ENCODE results near the gene USP19. TPM values are rescaled to one million over a fixed set of nuclear protein-coding genes. Genes with fewer than 3 reads are reported as not detected.

Gene USP19
- total RNA-seq, 1 experiment from 2014 or later = 92.8 TPM

DNA sequence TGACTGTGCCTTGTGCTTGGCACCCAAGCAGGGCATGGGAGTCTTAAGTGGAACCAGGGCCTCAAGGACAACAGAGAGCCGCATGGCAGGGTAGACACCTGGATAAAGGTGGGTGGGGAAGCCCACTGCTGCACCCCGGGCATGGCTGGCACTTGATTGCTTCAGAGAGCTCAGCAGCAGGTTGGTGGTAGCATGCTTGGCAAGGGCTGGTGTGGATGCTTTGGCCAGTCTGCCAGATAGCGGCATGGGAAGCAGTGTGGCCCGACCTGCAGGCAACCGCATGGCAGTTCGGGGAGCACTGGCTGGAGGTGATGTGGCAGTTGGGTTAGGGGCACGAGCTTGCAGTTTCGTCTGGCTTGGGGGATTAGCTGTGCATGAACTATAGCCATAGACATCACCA lies 43.0 kb upstream of the USP19 start:
- BruUV-seq (replicated peaks) = no TSS peak
- H3K79me2 ChIP-seq (ENCODE audit: insufficient read depth, low read length) = peaks cover 32% of the 10 kb centered on the region
- TF ChIP-seq ZFX (IDR thresholded peaks at IDR 0.05) = no peak
- TF ChIP-seq, protein P1, sequence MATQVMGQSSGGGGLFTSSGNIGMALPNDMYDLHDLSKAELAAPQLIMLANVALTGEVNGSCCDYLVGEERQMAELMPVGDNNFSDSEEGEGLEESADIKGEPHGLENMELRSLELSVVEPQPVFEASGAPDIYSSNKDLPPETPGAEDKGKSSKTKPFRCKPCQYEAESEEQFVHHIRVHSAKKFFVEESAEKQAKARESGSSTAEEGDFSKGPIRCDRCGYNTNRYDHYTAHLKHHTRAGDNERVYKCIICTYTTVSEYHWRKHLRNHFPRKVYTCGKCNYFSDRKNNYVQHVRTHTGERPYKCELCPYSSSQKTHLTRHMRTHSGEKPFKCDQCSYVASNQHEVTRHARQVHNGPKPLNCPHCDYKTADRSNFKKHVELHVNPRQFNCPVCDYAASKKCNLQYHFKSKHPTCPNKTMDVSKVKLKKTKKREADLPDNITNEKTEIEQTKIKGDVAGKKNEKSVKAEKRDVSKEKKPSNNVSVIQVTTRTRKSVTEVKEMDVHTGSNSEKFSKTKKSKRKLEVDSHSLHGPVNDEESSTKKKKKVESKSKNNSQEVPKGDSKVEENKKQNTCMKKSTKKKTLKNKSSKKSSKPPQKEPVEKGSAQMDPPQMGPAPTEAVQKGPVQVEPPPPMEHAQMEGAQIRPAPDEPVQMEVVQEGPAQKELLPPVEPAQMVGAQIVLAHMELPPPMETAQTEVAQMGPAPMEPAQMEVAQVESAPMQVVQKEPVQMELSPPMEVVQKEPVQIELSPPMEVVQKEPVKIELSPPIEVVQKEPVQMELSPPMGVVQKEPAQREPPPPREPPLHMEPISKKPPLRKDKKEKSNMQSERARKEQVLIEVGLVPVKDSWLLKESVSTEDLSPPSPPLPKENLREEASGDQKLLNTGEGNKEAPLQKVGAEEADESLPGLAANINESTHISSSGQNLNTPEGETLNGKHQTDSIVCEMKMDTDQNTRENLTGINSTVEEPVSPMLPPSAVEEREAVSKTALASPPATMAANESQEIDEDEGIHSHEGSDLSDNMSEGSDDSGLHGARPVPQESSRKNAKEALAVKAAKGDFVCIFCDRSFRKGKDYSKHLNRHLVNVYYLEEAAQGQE (IDR thresholded peaks at IDR 0.05; ENCODE audit: low read depth) = no peak
- TF ChIP-seq SRF (IDR thresholded peaks at IDR 0.05; ENCODE audit: low read depth) = no peak
- TF ChIP-seq YY1 (IDR thresholded peaks at IDR 0.05; ENCODE audit: extremely low read depth, insufficient replicate concordance, low read depth, low read length) = no peak
- no peak for TF ChIP-seq TCF7L2 (IDR thresholded peaks at IDR 0.05; ENCODE audit: borderline replicate concordance, extremely low read depth, insufficient read depth, insufficient read length)
- TF ChIP-seq ELF1 (IDR thresholded peaks at IDR 0.05; ENCODE audit: borderline replicate concordance, low read depth) = no peak
- no peak for TF ChIP-seq POLR2A (IDR thresholded peaks at IDR 0.05; ENCODE audit: borderline replicate concordance, extremely low read depth, insufficient read depth, insufficient read length)
- no peak for TF ChIP-seq SP1 (IDR thresholded peaks at IDR 0.05; ENCODE audit: low read depth)
- TF ChIP-seq, protein P2, sequence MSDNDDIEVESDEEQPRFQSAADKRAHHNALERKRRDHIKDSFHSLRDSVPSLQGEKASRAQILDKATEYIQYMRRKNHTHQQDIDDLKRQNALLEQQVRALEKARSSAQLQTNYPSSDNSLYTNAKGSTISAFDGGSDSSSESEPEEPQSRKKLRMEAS (IDR thresholded peaks at IDR 0.05) = no peak
- TF ChIP-seq POLR2AphosphoS5 (IDR thresholded peaks at IDR 0.05; ENCODE audit: low read depth, low read length) = no peak
- TF ChIP-seq, protein P3, sequence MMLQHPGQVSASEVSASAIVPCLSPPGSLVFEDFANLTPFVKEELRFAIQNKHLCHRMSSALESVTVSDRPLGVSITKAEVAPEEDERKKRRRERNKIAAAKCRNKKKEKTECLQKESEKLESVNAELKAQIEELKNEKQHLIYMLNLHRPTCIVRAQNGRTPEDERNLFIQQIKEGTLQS (IDR thresholded peaks at IDR 0.05) = no peak
- no peak for TF ChIP-seq EZH2phosphoT487 (IDR thresholded peaks at IDR 0.05; ENCODE audit: borderline replicate concordance)
- TF ChIP-seq, protein P4, sequence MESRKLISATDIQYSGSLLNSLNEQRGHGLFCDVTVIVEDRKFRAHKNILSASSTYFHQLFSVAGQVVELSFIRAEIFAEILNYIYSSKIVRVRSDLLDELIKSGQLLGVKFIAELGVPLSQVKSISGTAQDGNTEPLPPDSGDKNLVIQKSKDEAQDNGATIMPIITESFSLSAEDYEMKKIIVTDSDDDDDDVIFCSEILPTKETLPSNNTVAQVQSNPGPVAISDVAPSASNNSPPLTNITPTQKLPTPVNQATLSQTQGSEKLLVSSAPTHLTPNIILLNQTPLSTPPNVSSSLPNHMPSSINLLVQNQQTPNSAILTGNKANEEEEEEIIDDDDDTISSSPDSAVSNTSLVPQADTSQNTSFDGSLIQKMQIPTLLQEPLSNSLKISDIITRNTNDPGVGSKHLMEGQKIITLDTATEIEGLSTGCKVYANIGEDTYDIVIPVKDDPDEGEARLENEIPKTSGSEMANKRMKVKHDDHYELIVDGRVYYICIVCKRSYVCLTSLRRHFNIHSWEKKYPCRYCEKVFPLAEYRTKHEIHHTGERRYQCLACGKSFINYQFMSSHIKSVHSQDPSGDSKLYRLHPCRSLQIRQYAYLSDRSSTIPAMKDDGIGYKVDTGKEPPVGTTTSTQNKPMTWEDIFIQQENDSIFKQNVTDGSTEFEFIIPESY (IDR thresholded peaks at IDR 0.05; ENCODE audit: extremely low read depth, insufficient replicate concordance, low read length) = no peak
- DNase-seq (ENCODE audit: low read depth, low spot score) = no peak
- H3K27me3 ChIP-seq (ENCODE audit: insufficient read depth, low read length) = no peaks in the 10 kb centered on the region
- H3K4me2 ChIP-seq (ENCODE audit: low read length) = no peak overlapping the region
- H3K9ac ChIP-seq (ENCODE audit: low read length) = no peak overlapping the region
- no peaks in the 10 kb centered on the region for H4K20me1 ChIP-seq (ENCODE audit: insufficient read depth)
- H3K4me3 ChIP-seq (replicated peaks in 1 of 2; ENCODE audit: low read depth in 1 of 2, low read length in 2 of 2) = no peak overlapping the region
- no peak overlapping the region for H2AFZ ChIP-seq (ENCODE audit: low read depth, low read length, poor library complexity, severe bottlenecking)
- H3K4me1 ChIP-seq (ENCODE audit: control insufficient read depth in 1 of 2, insufficient read depth in 2 of 2, low read length in 2 of 2) = peaks cover 9 to 18% of the 10 kb centered on the region in 2 experiments
- ChIA-PET CTCF (no interaction called here), POLR2A (no interaction called here), RAD21 (ENCODE audit: low non-redundant PET in 1 of 2, low total read pairs in 2 of 2, uncharacterized antibody in 2 of 2, unreplicated experiment in 2 of 2) (no interaction called here)
- no peak for ATAC-seq
- intact Hi-C loops (cut with micrococcal nuclease) = no loop called here
- H3K27ac ChIP-seq (ENCODE audit: low read depth, low read length) = no peak overlapping the region
- H3K9me2 ChIP-seq (ENCODE audit: insufficient read depth) = no peaks in the 10 kb centered on the region
- no peaks in the 10 kb centered on the region for H3K9me3 ChIP-seq (ENCODE audit: control insufficient read depth in 1 of 2, insufficient read depth in 1 of 2, low read depth in 1 of 2, low read length in 2 of 2)
- H3K36me3 ChIP-seq (ENCODE audit: control insufficient read depth in 1 of 2, insufficient read depth in 2 of 2, low read length in 2 of 2) = peaks cover 11 to 17% of the 10 kb centered on the region in 2 experiments
